HepG2 (cell line): ENCODE results near the gene MAJIN. TPM values are rescaled to one million over a fixed set of nuclear protein-coding genes. Genes with fewer than 3 reads are reported as not detected.

Source experiments
- CSRNP1 ChIP-seq: sonication (generic); formaldehyde crosslinking; IDR thresholded peaks from 2 replicates; pipeline ENCODE4 v1.8.1; 2023; ENCODE audit warnings: mild to moderate bottlenecking, missing genetic modification reagents
- DRAP1 ChIP-seq: IDR thresholded peaks from 2 replicates; pipeline ENCODE4 v1.6.1; 2016; ENCODE audit warnings: missing genetic modification reagents, missing compliant biosample characterization
- FOXJ3 ChIP-seq: sonication (generic); formaldehyde crosslinking; IDR thresholded peaks from 2 replicates; pipeline ENCODE4 v1.4.0; 2020; ENCODE audit warnings: missing genetic modification reagents, mild to moderate bottlenecking, borderline replicate concordance
- HIC2 ChIP-seq: sonication (generic); formaldehyde crosslinking; IDR thresholded peaks from 2 replicates; pipeline ENCODE4 v1.9.0; 2022; ENCODE audit warnings: low read depth, missing genetic modification reagents
- KAT2B ChIP-seq: fragments of 150-350 bp; IDR thresholded peaks from 2 replicates; pipeline ENCODE4 v1.6.1; 2014; ENCODE audit warnings: low read depth, low read length, borderline replicate concordance
- MZF1 ChIP-seq: sonication (generic); formaldehyde crosslinking; IDR thresholded peaks from 2 replicates; pipeline ENCODE4 v1.8.1; 2023; ENCODE audit warnings: mild to moderate bottlenecking, missing genetic modification reagents, borderline replicate concordance
- PBX2 ChIP-seq: IDR thresholded peaks from 2 replicates; pipeline ENCODE4 v1.6.1; 2016; ENCODE audit warnings: control low read depth
- RAD21 ChIP-seq: fragments of 450-650 bp; formaldehyde crosslinking; IDR thresholded peaks from 2 replicates; pipeline ENCODE4 v1.5.0; 2020; ENCODE audit warnings: mild to moderate bottlenecking
- RERE ChIP-seq: IDR thresholded peaks from 2 replicates; pipeline ENCODE4 v1.6.1; 2016; ENCODE audit warnings: low read depth, missing genetic modification reagents, missing compliant biosample characterization
- STAG1 ChIP-seq: sonication (generic); formaldehyde crosslinking; IDR thresholded peaks from 2 replicates; pipeline ENCODE4 v1.4.0; 2020; ENCODE audit warnings: missing genetic modification reagents
- TMF1 ChIP-seq: sonication (generic); formaldehyde crosslinking; IDR thresholded peaks from 2 replicates; pipeline ENCODE4 v1.8.1; 2022; ENCODE audit warnings: low read depth, missing genetic modification reagents
- ZC3H4 ChIP-seq: sonication (generic); formaldehyde crosslinking; IDR thresholded peaks from 2 replicates; pipeline ENCODE4 v1.4.0; 2020; ENCODE audit warnings: missing genetic modification reagents, borderline replicate concordance
- ZNF143 ChIP-seq: sonication (generic); formaldehyde crosslinking; IDR thresholded peaks from 2 replicates; pipeline ENCODE4 v1.4.0; 2020; ENCODE audit warnings: missing genetic modification reagents
- ZNF629 ChIP-seq: sonication (generic); formaldehyde crosslinking; conservative IDR thresholded peaks from 2 replicates; pipeline ENCODE4 v1.5.0; 2020; ENCODE audit warnings: missing genetic modification reagents
- ZNF766 ChIP-seq: sonication (generic); formaldehyde crosslinking; IDR thresholded peaks from 2 replicates; pipeline ENCODE4 v1.5.0; 2020; ENCODE audit warnings: missing genetic modification reagents, borderline replicate concordance
- ZUFSP ChIP-seq: sonication (generic); formaldehyde crosslinking; IDR thresholded peaks from 2 replicates; pipeline ENCODE4 v1.9.0; 2021; ENCODE audit warnings: missing genetic modification reagents, mild to moderate bottlenecking, borderline replicate concordance
- polyA plus RNA-seq, 8 experiments: library from polyadenylated mRNA; depleted of rRNA in 3 of 8; stranded (reverse) in 7 of 8; unstranded in 1 of 8; fragments of >200 nt; fragmentation: Illumina TruSeq in 4 of 8; extraction: Trizol in 4 of 8; gene quantifications; 2 replicates each; pipeline versions ENCODE4 v1.2.1 to v1.2.3, GENCODE V29; 2011 to 2016; ENCODE audit warnings: low read depth in 4 of 8, missing spikeins in 1 of 8, mixed read lengths in 1 of 8; ENCODE audit not compliant: insufficient read depth in 1 of 8
- total RNA-seq, 5 experiments: library from RNA; depleted of rRNA; stranded (reverse); fragments of >200 nt; fragmentation: Illumina TruSeq; extraction: Trizol; gene quantifications; 2 replicates each; pipeline ENCODE4 v1.2.3, GENCODE V29; 2016; ENCODE audit warnings: low read depth in 1 of 5

Gene MAJIN
- total and polyA plus RNA-seq, 2 of the 13 experiments (the other 11 are each of a cell fraction or from before 2014, with no cell fraction given): not detected

- peak; percentile 61 for TF ChIP-seq ZNF143 (CRISPR knock-in tag)
- peak; percentile 56; the same call in 1 of the 2 replicates for TF ChIP-seq MZF1
- 0 out of 2 replicates have a peak, but pooled peaks have one; percentile 19 for TF ChIP-seq RERE
- no peak for TF ChIP-seq TMF1 (CRISPR knock-in tag)
- no peak for TF ChIP-seq KAT2B
- TF ChIP-seq STAG1: peak; percentile 70
- TF ChIP-seq FOXJ3 (CRISPR knock-in tag): no peak
- TF ChIP-seq HIC2 (CRISPR knock-in tag): 0 out of 2 replicates have a peak, but pooled peaks have one; percentile 28
- TF ChIP-seq PBX2 (CRISPR knock-in tag): no peak
- TF ChIP-seq ZNF766: no peak
- peak; percentile 94 for TF ChIP-seq DRAP1 (CRISPR knock-in tag)
- TF ChIP-seq ZC3H4: peak; percentile 52; the same call in 1 of the 2 replicates
- TF ChIP-seq RAD21 (CRISPR knock-in tag): peak; percentile 70
- TF ChIP-seq CSRNP1 (CRISPR knock-in tag): peak; percentile 27; the same call in 1 of the 2 replicates
- TF ChIP-seq ZNF629 (CRISPR knock-in tag): peak; percentile 38; the same call in 1 of the 2 replicates
- TF ChIP-seq ZUFSP (CRISPR knock-in tag): no peak
Observed at GRCh38 chr11:64996710-64997380, 24.9 kb upstream of the MAJIN start, which contains the start of gene BATF2 (continued).
